Brain microvascular endothelial cell (primary cell): ENCODE measurements around the gene SLC5A4.
A peak's percentile ranks its signal among the peaks of the same experiment; 100 is the strongest.
"Not testable (repeated sequence)": the region's sequence is repeated elsewhere in the genome, so short reads cannot be mapped to it uniquely, and the experiment has no call there.

ENCODE experiments used
- DNase-seq: peaks from one replicate; pipeline ENCODE4 v3.0.0-alpha.2; 2020
- H3K27ac ChIP-seq: fragments of 250-450 bp; sonication (Bioruptor Pico); 2 replicates; pipeline ENCODE4 v1.5.1; 2020; ENCODE audit warnings: mild to moderate bottlenecking, moderate library complexity
- H3K27me3 ChIP-seq: fragments of 250-450 bp; sonication (Bioruptor Pico); replicated peaks from 2 replicates; pipeline ENCODE4 v1.5.1; 2020; ENCODE audit warnings: mild to moderate bottlenecking
- H3K36me3 ChIP-seq: fragments of 250-450 bp; sonication (Bioruptor Pico); replicated peaks from 2 replicates; pipeline ENCODE4 v1.5.1; 2020; ENCODE audit warnings: mild to moderate bottlenecking
- H3K4me3 ChIP-seq: 2 replicates; pipeline ENCODE4 v1.5.1; 2011; ENCODE audit warnings: low read depth, mild to moderate bottlenecking, control low read depth, low read length, moderate library complexity
- CTCF ChIP-seq: IDR thresholded peaks from 2 replicates; pipeline ENCODE4 v1.5.1; 2011; ENCODE audit warnings: low read depth, mild to moderate bottlenecking, moderate library complexity, low read length, control low read depth, inconsistent platforms; ENCODE audit errors: missing control alignments
- in situ Hi-C: cut with HindIII; loops from 2 replicates; pipeline ENCODE4 v1.10.0; 2017; ENCODE audit warnings: low sequenced_read_pairs, low pct_ligation_motif_present

SLC5A4 gene

GRCh38 chr22:32269316-32269715 lies 14.2 kb upstream of the SLC5A4 start:
- DNase-seq: no peak
- TF ChIP-seq CTCF: no peak
- Histone ChIP-seq H3K27ac (no peak overlapping the region), H3K4me3 (no peak overlapping the region), H3K27me3 (no peaks in the 10 kb centered on the region), H3K36me3 (no peaks in the 10 kb centered on the region)
- in situ Hi-C loops: no loop called here

GRCh38 chr22:32267011-32267410 lies 11.9 kb upstream of the SLC5A4 start:
- no peak overlapping the region for H3K4me3 ChIP-seq
- in situ Hi-C loops: no loop called here
- no peak for TF ChIP-seq CTCF
- H3K27ac ChIP-seq: no peak overlapping the region
- no peaks in the 10 kb centered on the region for H3K36me3 ChIP-seq
- H3K27me3 ChIP-seq: no peaks in the 10 kb centered on the region
- no peak for DNase-seq

- no peak overlapping the region for H3K4me3 ChIP-seq
These were observed 11.0 kb upstream of the SLC5A4 start for GRCh38 chr22:32265882-32266767.

GRCh38 chr22:32263678-32264077 lies 8.5 kb upstream of the SLC5A4 start:
- H3K27ac ChIP-seq, DNase-seq, H3K4me3 ChIP-seq, H3K27me3 ChIP-seq, in situ Hi-C loops, H3K36me3 ChIP-seq: not testable (repeated sequence)

More at GRCh38 chr22:32265882-32266767, 11.0 kb upstream of the SLC5A4 start:
- in situ Hi-C loops: no loop called here
- no peaks in the 10 kb centered on the region for H3K27me3 ChIP-seq
- peak; percentile 67 for DNase-seq
- no peaks in the 10 kb centered on the region for H3K36me3 ChIP-seq
- H3K27ac ChIP-seq: no peak overlapping the region
- TF ChIP-seq CTCF: peak; percentile 91

- no peak for TF ChIP-seq CTCF
These were observed 6.2 kb upstream of the SLC5A4 start for GRCh38 chr22:32261306-32261705.

GRCh38 chr22:32258791-32259190 lies 3.6 kb upstream of the SLC5A4 start:
- in situ Hi-C loops: no loop called here
- no peak overlapping the region for H3K27ac ChIP-seq

More at GRCh38 chr22:32261306-32261705, 6.2 kb upstream of the SLC5A4 start:
- H3K27me3 ChIP-seq: no peaks in the 10 kb centered on the region
- H3K27ac ChIP-seq: no peak overlapping the region
- H3K4me3 ChIP-seq: no peak overlapping the region
- in situ Hi-C loops: no loop called here
- no peak for DNase-seq
- no peaks in the 10 kb centered on the region for H3K36me3 ChIP-seq

More at GRCh38 chr22:32258791-32259190, 3.6 kb upstream of the SLC5A4 start:
- no peak for DNase-seq
- Histone ChIP-seq H3K27me3 (no peaks in the 10 kb centered on the region), H3K4me3 (no peak overlapping the region), H3K36me3 (no peaks in the 10 kb centered on the region)
- no peak for TF ChIP-seq CTCF
